HepG2 (cell line): Measurements from ENCODE around the gene NUP93. TPM values are rescaled to one million over a fixed set of nuclear protein-coding genes. Genes with fewer than 3 reads are reported as not detected.

Experiments
- FOSL1 ChIP-seq: sonication (generic); formaldehyde crosslinking; IDR thresholded peaks from 2 replicates; pipeline ENCODE4 v1.9.0; 2021; ENCODE audit warnings: missing genetic modification reagents, borderline replicate concordance
- HCFC1 ChIP-seq: fragments of 150-350 bp; IDR thresholded peaks from 2 replicates; pipeline ENCODE4 v1.6.1; 2014; ENCODE audit warnings: low read depth, low read length
- HNF1B ChIP-seq: sonication (generic); formaldehyde crosslinking; IDR thresholded peaks from 2 replicates; pipeline ENCODE4 v1.5.1; 2020; ENCODE audit warnings: mild to moderate bottlenecking, moderate library complexity, missing genetic modification reagents
- IRF9 ChIP-seq: sonication (generic); formaldehyde crosslinking; IDR thresholded peaks from 2 replicates; pipeline ENCODE4 v1.8.0; 2022; ENCODE audit warnings: missing genetic modification reagents, mild to moderate bottlenecking, borderline replicate concordance
- JUN ChIP-seq: sonication (generic); formaldehyde crosslinking; IDR thresholded peaks from 2 replicates; pipeline ENCODE4 v1.4.0; 2020; ENCODE audit warnings: mild to moderate bottlenecking, missing genetic modification reagents
- NKX3-1 ChIP-seq: sonication (generic); formaldehyde crosslinking; IDR thresholded peaks from 2 replicates; pipeline ENCODE4 v1.5.0; 2020; ENCODE audit warnings: missing genetic modification reagents
- RBFOX2 ChIP-seq: fragments of 200-400 bp; formaldehyde crosslinking; IDR thresholded peaks from 2 replicates; pipeline ENCODE4 v1.6.1; 2017; ENCODE audit warnings: low read depth, mild to moderate bottlenecking, low read length
- REL ChIP-seq: sonication (generic); formaldehyde crosslinking; conservative IDR thresholded peaks from 2 replicates; pipeline ENCODE4 v1.8.0; 2022; ENCODE audit warnings: mild to moderate bottlenecking, missing genetic modification reagents, moderate library complexity
- SOX13 ChIP-seq, 3 experiments: fragments of 450-650 bp in 1 of 3; sonication (generic) in 1 of 3; formaldehyde crosslinking in 1 of 3; IDR thresholded peaks in 2 of 3; conservative IDR thresholded peaks in 1 of 3; 2 replicates each; pipeline versions ENCODE4 v1.5.0 to v1.6.1; 2016 to 2020; ENCODE audit warnings: antibody characterized with exemption in 1 of 3, mild to moderate bottlenecking in 1 of 3, missing compliant biosample characterization in 1 of 3, missing genetic modification reagents in 1 of 3, moderate library complexity in 1 of 3
- ZNF280D ChIP-seq: sonication (generic); formaldehyde crosslinking; IDR thresholded peaks from 2 replicates; pipeline ENCODE4 v1.5.1; 2020; ENCODE audit warnings: mild to moderate bottlenecking, missing genetic modification reagents
- ZNF407 ChIP-seq: sonication (generic); formaldehyde crosslinking; IDR thresholded peaks from one replicate; pipeline ENCODE4 v1.5.1; 2020; ENCODE audit warnings: mild to moderate bottlenecking, missing genetic modification reagents; ENCODE audit errors: not compliant biosample characterization
- ZNF577 ChIP-seq: sonication (generic); formaldehyde crosslinking; IDR thresholded peaks from 2 replicates; pipeline ENCODE4 v1.4.0; 2020; ENCODE audit warnings: mild to moderate bottlenecking, low read depth, missing genetic modification reagents, borderline replicate concordance
- ZNF605 ChIP-seq: sonication (generic); formaldehyde crosslinking; IDR thresholded peaks from 2 replicates; pipeline ENCODE4 v1.8.0; 2022; ENCODE audit warnings: mild to moderate bottlenecking, missing genetic modification reagents
- polyA plus RNA-seq, 8 experiments: library from polyadenylated mRNA; depleted of rRNA in 3 of 8; stranded (reverse) in 7 of 8; unstranded in 1 of 8; fragments of >200 nt; fragmentation: Illumina TruSeq in 4 of 8; extraction: Trizol in 4 of 8; gene quantifications; 2 replicates each; pipeline versions ENCODE4 v1.2.1 to v1.2.3, GENCODE V29; 2011 to 2016; ENCODE audit warnings: low read depth in 4 of 8, missing spikeins in 1 of 8, mixed read lengths in 1 of 8; ENCODE audit not compliant: insufficient read depth in 1 of 8
- total RNA-seq, 5 experiments: library from RNA; depleted of rRNA; stranded (reverse); fragments of >200 nt; fragmentation: Illumina TruSeq; extraction: Trizol; gene quantifications; 2 replicates each; pipeline ENCODE4 v1.2.3, GENCODE V29; 2016; ENCODE audit warnings: low read depth in 1 of 5

Gene NUP93
- total and polyA plus RNA-seq, 2 of the 13 experiments (the other 11 are each of a cell fraction or from before 2014, with no cell fraction given): 58.5 to 140 TPM

GRCh38 chr16:56848955-56849689, 119.2 kb downstream of the NUP93 start (continued):
- TF ChIP-seq ZNF407 (no peak), IRF9 (CRISPR knock-in tag) (no peak), HCFC1 (no peak), FOSL1 (CRISPR knock-in tag) (no peak), HNF1B (CRISPR knock-in tag) (peak; percentile 15; the same call in 1 of the 2 replicates), RBFOX2 (no peak), REL (CRISPR knock-in tag) (no peak), ZNF605 (CRISPR knock-in tag) (no peak), NKX3-1 (CRISPR knock-in tag) (0 out of 2 replicates have a peak, but pooled peaks have one; percentile 13), ZNF280D (no peak), SOX13 (IDR thresholded peaks at IDR 0.05) (no peak), SOX13 (CRISPR knock-in tag; conservative IDR thresholded peaks at IDR 0.05 in 1 of 2, IDR thresholded peaks at IDR 0.05 in 1 of 2) (no peak), JUN (CRISPR knock-in tag) (no peak), ZNF577 (CRISPR knock-in tag) (no peak)
